GM23338 (cell line): ENCODE measurements around the gene BCAS3.

Experiments
- CREB1 ChIP-seq: fragments of 250-450 bp; sonication (Bioruptor Pico); IDR thresholded peaks from 2 replicates; pipeline ENCODE4 v1.5.0; 2020; ENCODE audit warnings: low read depth, mild to moderate bottlenecking, moderate library complexity
- EZH2 ChIP-seq: fragments of 200-600 bp; sonication (generic); IDR thresholded peaks from one replicate; pipeline ENCODE4 v1.8.0; 2017; ENCODE audit warnings: antibody characterized with exemption, mild to moderate bottlenecking, low read depth; ENCODE audit not compliant: unreplicated experiment
- EZH2phosphoT487 ChIP-seq: fragments of 200-600 bp; sonication (generic); IDR thresholded peaks from one replicate; pipeline ENCODE4 v1.8.1; 2018; ENCODE audit warnings: antibody characterized with exemption; ENCODE audit not compliant: unreplicated experiment
- JUNB ChIP-seq: IDR thresholded peaks from one replicate; pipeline ENCODE4 v1.6.1; 2016; ENCODE audit warnings: antibody characterized with exemption; ENCODE audit not compliant: unreplicated experiment
- POLR2AphosphoS5 ChIP-seq: IDR thresholded peaks from 2 replicates; pipeline ENCODE4 v1.6.1; 2016; ENCODE audit warnings: antibody characterized with exemption, low read depth
- ZNF114 ChIP-seq: fragments of 250-450 bp; sonication (Bioruptor Pico); IDR thresholded peaks from 2 replicates; pipeline ENCODE4 v1.5.0; 2020; ENCODE audit warnings: mild to moderate bottlenecking, moderate library complexity
- TF ChIP-seq, protein P1 (sequence below), 2 experiments: fragments of 200-600 bp in 1 of 2; sonication (generic) in 1 of 2; conservative IDR thresholded peaks; 2 replicates each; pipeline versions ENCODE4 v1.5.1 to v1.6.1; 2016 to 2017; ENCODE audit warnings: antibody characterized with exemption in 2 of 2, low read depth in 2 of 2, mild to moderate bottlenecking in 2 of 2, moderate library complexity in 1 of 2
- TF ChIP-seq, protein P2 (sequence below): IDR thresholded peaks from one replicate; pipeline ENCODE4 v1.6.1; 2018; ENCODE audit warnings: antibody characterized with exemption; ENCODE audit not compliant: unreplicated experiment
- TF ChIP-seq, protein P3 (sequence below): IDR thresholded peaks from 2 replicates; pipeline ENCODE4 v1.6.1; 2016; ENCODE audit warnings: antibody characterized with exemption

DNA sequence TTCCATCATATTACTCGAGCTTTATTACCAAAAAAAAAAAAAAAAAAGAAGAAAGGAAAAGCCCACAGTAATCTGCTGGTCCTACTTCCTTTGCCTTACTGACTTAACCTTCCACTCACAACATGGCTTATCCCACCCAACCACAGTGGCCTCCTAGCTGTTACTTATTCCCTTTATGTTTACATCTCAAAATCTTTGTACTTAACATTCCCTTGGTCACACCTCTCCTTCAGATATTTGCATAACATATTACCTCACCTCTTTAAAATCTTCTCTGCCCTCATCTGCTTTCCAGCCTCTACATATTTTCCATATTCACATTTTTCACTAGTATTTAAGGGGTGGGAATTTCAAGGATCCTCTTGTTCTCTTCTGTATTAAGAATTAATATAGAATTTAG lies 395.0 kb downstream of the BCAS3 start:
- TF ChIP-seq, protein P1, sequence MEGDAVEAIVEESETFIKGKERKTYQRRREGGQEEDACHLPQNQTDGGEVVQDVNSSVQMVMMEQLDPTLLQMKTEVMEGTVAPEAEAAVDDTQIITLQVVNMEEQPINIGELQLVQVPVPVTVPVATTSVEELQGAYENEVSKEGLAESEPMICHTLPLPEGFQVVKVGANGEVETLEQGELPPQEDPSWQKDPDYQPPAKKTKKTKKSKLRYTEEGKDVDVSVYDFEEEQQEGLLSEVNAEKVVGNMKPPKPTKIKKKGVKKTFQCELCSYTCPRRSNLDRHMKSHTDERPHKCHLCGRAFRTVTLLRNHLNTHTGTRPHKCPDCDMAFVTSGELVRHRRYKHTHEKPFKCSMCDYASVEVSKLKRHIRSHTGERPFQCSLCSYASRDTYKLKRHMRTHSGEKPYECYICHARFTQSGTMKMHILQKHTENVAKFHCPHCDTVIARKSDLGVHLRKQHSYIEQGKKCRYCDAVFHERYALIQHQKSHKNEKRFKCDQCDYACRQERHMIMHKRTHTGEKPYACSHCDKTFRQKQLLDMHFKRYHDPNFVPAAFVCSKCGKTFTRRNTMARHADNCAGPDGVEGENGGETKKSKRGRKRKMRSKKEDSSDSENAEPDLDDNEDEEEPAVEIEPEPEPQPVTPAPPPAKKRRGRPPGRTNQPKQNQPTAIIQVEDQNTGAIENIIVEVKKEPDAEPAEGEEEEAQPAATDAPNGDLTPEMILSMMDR (conservative IDR thresholded peaks at IDR 0.05; ENCODE audit: low read depth in 2 of 2): no peak
- TF ChIP-seq POLR2AphosphoS5 (no peak), JUNB (no peak), EZH2 (no peak), ZNF114 (CRISPR knock-in tag) (no peak), EZH2phosphoT487 (no peak), CREB1 (CRISPR knock-in tag) (no peak)
- TF ChIP-seq, protein P2, sequence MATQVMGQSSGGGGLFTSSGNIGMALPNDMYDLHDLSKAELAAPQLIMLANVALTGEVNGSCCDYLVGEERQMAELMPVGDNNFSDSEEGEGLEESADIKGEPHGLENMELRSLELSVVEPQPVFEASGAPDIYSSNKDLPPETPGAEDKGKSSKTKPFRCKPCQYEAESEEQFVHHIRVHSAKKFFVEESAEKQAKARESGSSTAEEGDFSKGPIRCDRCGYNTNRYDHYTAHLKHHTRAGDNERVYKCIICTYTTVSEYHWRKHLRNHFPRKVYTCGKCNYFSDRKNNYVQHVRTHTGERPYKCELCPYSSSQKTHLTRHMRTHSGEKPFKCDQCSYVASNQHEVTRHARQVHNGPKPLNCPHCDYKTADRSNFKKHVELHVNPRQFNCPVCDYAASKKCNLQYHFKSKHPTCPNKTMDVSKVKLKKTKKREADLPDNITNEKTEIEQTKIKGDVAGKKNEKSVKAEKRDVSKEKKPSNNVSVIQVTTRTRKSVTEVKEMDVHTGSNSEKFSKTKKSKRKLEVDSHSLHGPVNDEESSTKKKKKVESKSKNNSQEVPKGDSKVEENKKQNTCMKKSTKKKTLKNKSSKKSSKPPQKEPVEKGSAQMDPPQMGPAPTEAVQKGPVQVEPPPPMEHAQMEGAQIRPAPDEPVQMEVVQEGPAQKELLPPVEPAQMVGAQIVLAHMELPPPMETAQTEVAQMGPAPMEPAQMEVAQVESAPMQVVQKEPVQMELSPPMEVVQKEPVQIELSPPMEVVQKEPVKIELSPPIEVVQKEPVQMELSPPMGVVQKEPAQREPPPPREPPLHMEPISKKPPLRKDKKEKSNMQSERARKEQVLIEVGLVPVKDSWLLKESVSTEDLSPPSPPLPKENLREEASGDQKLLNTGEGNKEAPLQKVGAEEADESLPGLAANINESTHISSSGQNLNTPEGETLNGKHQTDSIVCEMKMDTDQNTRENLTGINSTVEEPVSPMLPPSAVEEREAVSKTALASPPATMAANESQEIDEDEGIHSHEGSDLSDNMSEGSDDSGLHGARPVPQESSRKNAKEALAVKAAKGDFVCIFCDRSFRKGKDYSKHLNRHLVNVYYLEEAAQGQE: no peak
- TF ChIP-seq, protein P3, sequence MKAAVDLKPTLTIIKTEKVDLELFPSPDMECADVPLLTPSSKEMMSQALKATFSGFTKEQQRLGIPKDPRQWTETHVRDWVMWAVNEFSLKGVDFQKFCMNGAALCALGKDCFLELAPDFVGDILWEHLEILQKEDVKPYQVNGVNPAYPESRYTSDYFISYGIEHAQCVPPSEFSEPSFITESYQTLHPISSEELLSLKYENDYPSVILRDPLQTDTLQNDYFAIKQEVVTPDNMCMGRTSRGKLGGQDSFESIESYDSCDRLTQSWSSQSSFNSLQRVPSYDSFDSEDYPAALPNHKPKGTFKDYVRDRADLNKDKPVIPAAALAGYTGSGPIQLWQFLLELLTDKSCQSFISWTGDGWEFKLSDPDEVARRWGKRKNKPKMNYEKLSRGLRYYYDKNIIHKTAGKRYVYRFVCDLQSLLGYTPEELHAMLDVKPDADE: no peak
